Loucy (cell line): ENCODE data around the gene APLF.

ENCODE experiments used
- H2AFZ ChIP-seq: fragments of 200-600 bp; sonication (generic); 2 replicates; pipeline ENCODE4 v1.6.0; 2016; ENCODE audit warnings: antibody characterized with exemption, mild to moderate bottlenecking, low read length, moderate library complexity
- H3F3A ChIP-seq: fragments of 200-600 bp; 2 replicates; pipeline ENCODE4 v1.6.0; 2016; ENCODE audit warnings: antibody characterized with exemption, low read depth, mild to moderate bottlenecking
- H3K27me3 ChIP-seq: fragments of 200-600 bp; sonication (generic); 2 replicates; pipeline ENCODE4 v1.6.1; 2014; ENCODE audit warnings: low read length, mild to moderate bottlenecking; ENCODE audit not compliant: insufficient read depth, poor library complexity, severe bottlenecking
- H3K36me3 ChIP-seq: fragments of 200-600 bp; sonication (generic); 2 replicates; pipeline ENCODE4 v1.6.1; 2016; ENCODE audit warnings: low read length; ENCODE audit not compliant: insufficient read depth
- H3K4me1 ChIP-seq: fragments of 200-600 bp; sonication (generic); 2 replicates; pipeline ENCODE4 v1.5.1; 2014; ENCODE audit warnings: low read length, mild to moderate bottlenecking; ENCODE audit not compliant: insufficient read depth, poor library complexity, severe bottlenecking
- H3K4me2 ChIP-seq: fragments of 200-600 bp; sonication (generic); 2 replicates; pipeline ENCODE4 v1.6.0; 2014; ENCODE audit warnings: antibody characterized with exemption, low read length, low read depth, mild to moderate bottlenecking; ENCODE audit not compliant: poor library complexity, severe bottlenecking
- H3K4me3 ChIP-seq: fragments of 200-600 bp; sonication (generic); 2 replicates; pipeline ENCODE4 v1.5.1; 2014; ENCODE audit warnings: low read length, mild to moderate bottlenecking, mixed read lengths; ENCODE audit not compliant: poor library complexity, severe bottlenecking
- H3K79me2 ChIP-seq: fragments of 200-600 bp; sonication (generic); 2 replicates; pipeline ENCODE4 v1.6.1; 2014; ENCODE audit warnings: low read length; ENCODE audit not compliant: insufficient read depth
- H3K9ac ChIP-seq: fragments of 200-600 bp; sonication (generic); 2 replicates; pipeline ENCODE4 v1.6.0; 2014; ENCODE audit warnings: mild to moderate bottlenecking, low read depth, low read length, moderate library complexity; ENCODE audit not compliant: poor library complexity, severe bottlenecking
- H3K9me2 ChIP-seq: fragments of 200-600 bp; sonication (generic); replicated peaks from 2 replicates; pipeline ENCODE4 v1.6.1; 2016; ENCODE audit warnings: low read depth, low read length, mixed read lengths
- H3K9me3 ChIP-seq: fragments of 200-600 bp; sonication (generic); 2 replicates; pipeline ENCODE4 v1.6.1; 2014; ENCODE audit warnings: mild to moderate bottlenecking, antibody characterized with exemption, low read length, low read depth; ENCODE audit not compliant: insufficient read depth
- H4K20me1 ChIP-seq: fragments of 200-600 bp; sonication (generic); 2 replicates; pipeline ENCODE4 v1.6.0; 2014; ENCODE audit warnings: antibody characterized with exemption, low read length, mild to moderate bottlenecking; ENCODE audit not compliant: insufficient read depth, poor library complexity, severe bottlenecking
- CTCF ChIP-seq: fragments of 200-600 bp; sonication (generic); conservative IDR thresholded peaks from 2 replicates; pipeline ENCODE4 v1.5.1; 2014; ENCODE audit warnings: mild to moderate bottlenecking, antibody characterized with exemption, low read length
- EZH2phosphoT487 ChIP-seq: fragments of 200-600 bp; IDR thresholded peaks from 2 replicates; pipeline ENCODE4 v1.6.1; 2018; ENCODE audit warnings: antibody characterized with exemption, mild to moderate bottlenecking, moderate library complexity, borderline replicate concordance

The APLF gene

GRCh38 chr2:68620772-68621171 is 153.4 kb downstream of the APLF start:
- Histone ChIP-seq H3K36me3 (no peaks in the 10 kb centered on the region), H3K9me2 (no peaks in the 10 kb centered on the region), H3K4me2 (no peak overlapping the region), H2AFZ (no peak overlapping the region), H3K9me3 (no peaks in the 10 kb centered on the region), H3F3A (no peaks in the 10 kb centered on the region), H3K27me3 (no peaks in the 10 kb centered on the region), H3K79me2 (no peaks in the 10 kb centered on the region), H3K4me3 (no peak overlapping the region), H3K9ac (no peak overlapping the region), H3K4me1 (no peaks in the 10 kb centered on the region), H4K20me1 (no peaks in the 10 kb centered on the region)
- TF ChIP-seq CTCF = no peak
- no peak for TF ChIP-seq EZH2phosphoT487

GRCh38 chr2:68623820-68624219 is 156.4 kb downstream of the APLF start:
- Histone ChIP-seq H3K79me2 (no peaks in the 10 kb centered on the region), H3K4me1 (no peaks in the 10 kb centered on the region), H3K4me3 (no peak overlapping the region), H3K4me2 (no peak overlapping the region), H3F3A (no peaks in the 10 kb centered on the region), H3K27me3 (no peaks in the 10 kb centered on the region), H3K9me3 (no peaks in the 10 kb centered on the region), H3K9me2 (no peaks in the 10 kb centered on the region), H3K36me3 (no peaks in the 10 kb centered on the region), H2AFZ (no peak overlapping the region), H4K20me1 (no peaks in the 10 kb centered on the region), H3K9ac (no peak overlapping the region)
- TF ChIP-seq CTCF (no peak), EZH2phosphoT487 (no peak)

GRCh38 chr2:68627615-68628014 is 160.2 kb downstream of the APLF start:
- Histone ChIP-seq H3K4me3 (no peak overlapping the region), H4K20me1 (no peaks in the 10 kb centered on the region), H3K4me1 (no peaks in the 10 kb centered on the region), H3K9ac (no peak overlapping the region), H2AFZ (no peak overlapping the region), H3K79me2 (no peaks in the 10 kb centered on the region), H3F3A (no peaks in the 10 kb centered on the region), H3K4me2 (no peak overlapping the region), H3K27me3 (no peaks in the 10 kb centered on the region), H3K36me3 (no peaks in the 10 kb centered on the region), H3K9me3 (no peaks in the 10 kb centered on the region), H3K9me2 (no peaks in the 10 kb centered on the region)
- TF ChIP-seq CTCF (no peak), EZH2phosphoT487 (no peak)
